HCT116 (cell line): Measurements from ENCODE around the gene NDUFC2. TPM values are rescaled to one million over a fixed set of nuclear protein-coding genes. Genes with fewer than 3 reads are reported as not detected.

Experiments
- ATAC-seq: fragments of 200-7000 bp; cut with Tn5 transposase; 2 replicates; pipeline ENCODE4 v1.9.1; 2020; ENCODE audit warnings: mild to moderate bottlenecking, moderate library complexity
- BruUV-seq: library from RNA; stranded (reverse); fragments of 400-500 nt; replicated peaks from 2 replicates; lab custom pipeline; 2021; lab: Mats Ljungman, UMichigan
- CTCF ChIA-PET: fragments of 300-600 bp; sonication (Branson Sonifier 250); formaldehyde crosslinking; loops from one replicate; lab custom pipeline; 2021; ENCODE audit warnings: antibody characterized with exemption; lab: Charles Lee
- POLR2A ChIA-PET: fragments of 300-600, 350-600 bp; sonication (Branson Sonifier 250); formaldehyde crosslinking; loops from one replicate; lab custom pipeline; 2021; ENCODE audit warnings: antibody characterized with exemption; lab: Charles Lee
- RAD21 ChIA-PET, 2 experiments: fragments of 300-600 bp; sonication (Branson Sonifier 250); formaldehyde crosslinking; loops; one replicate each; lab custom pipeline; 2023; ENCODE audit warnings: low total read pairs in 2 of 2; ENCODE audit not compliant: uncharacterized antibody in 2 of 2, unreplicated experiment in 2 of 2, low non-redundant PET in 1 of 2; lab: Charles Lee
- DNase-seq: peaks from one replicate; pipeline ENCODE4 v3.0.0-alpha.2; 2010; ENCODE audit warnings: low read depth, low spot score
- H2AFZ ChIP-seq: fragments of 200-600 bp; shearing (Covaris generic), sonication (generic); 2 replicates; pipeline ENCODE4 v1.6.1; 2017; ENCODE audit warnings: low read depth, mixed run types, mixed read lengths, antibody characterized with exemption, low read length; ENCODE audit not compliant: poor library complexity, severe bottlenecking
- H3K27ac ChIP-seq: 2 replicates; pipeline ENCODE4 v1.5.1; 2012; ENCODE audit warnings: low read depth, low read length
- H3K27me3 ChIP-seq: fragments of 200-600 bp; sonication (generic); 2 replicates; pipeline ENCODE4 v1.6.1; 2016; ENCODE audit warnings: mixed run types, low read length, mixed read lengths; ENCODE audit not compliant: insufficient read depth
- H3K36me3 ChIP-seq, 2 experiments: fragments of 200-500 bp in 1 of 2; fragments of 200-600 bp in 1 of 2; sonication (Bioruptor generic) in 1 of 2; sonication (generic) in 1 of 2; 2 replicates each; pipeline versions ENCODE4 v1.5.1 to v1.6.1; 2014 to 2016; ENCODE audit warnings: low read length in 2 of 2, inconsistent platforms in 1 of 2, mixed read lengths in 1 of 2, mixed run types in 1 of 2; ENCODE audit not compliant: insufficient read depth in 2 of 2, control insufficient read depth in 1 of 2
- H3K4me1 ChIP-seq, 2 experiments: fragments of 200-600 bp in 1 of 2; sonication (generic) in 1 of 2; 2 replicates each; pipeline versions ENCODE4 v1.5.1 to v1.6.1; 2012 to 2017; ENCODE audit warnings: low read length in 2 of 2, inconsistent platforms in 1 of 2, mild to moderate bottlenecking in 1 of 2, mixed read lengths in 1 of 2, mixed run types in 1 of 2, moderate library complexity in 1 of 2; ENCODE audit not compliant: insufficient read depth in 2 of 2, control insufficient read depth in 1 of 2
- H3K4me2 ChIP-seq: fragments of 200-600 bp; sonication (generic); 2 replicates; pipeline ENCODE4 v1.6.1; 2017; ENCODE audit warnings: mixed run types, low read length, mixed read lengths
- H3K4me3 ChIP-seq, 2 experiments: fragments of 200-600 bp in 1 of 2; sonication (generic) in 1 of 2; replicated peaks in 1 of 2; 2 replicates each; pipeline ENCODE4 v1.5.1; 2011 to 2016; ENCODE audit warnings: low read length in 2 of 2, control low read depth in 1 of 2, low read depth in 1 of 2, mild to moderate bottlenecking in 1 of 2, mixed read lengths in 1 of 2, mixed run types in 1 of 2
- H3K79me2 ChIP-seq: fragments of 200-600 bp; sonication (generic); 2 replicates; pipeline ENCODE4 v1.6.1; 2017; ENCODE audit warnings: mild to moderate bottlenecking, mixed run types, low read length, moderate library complexity, mixed read lengths; ENCODE audit not compliant: insufficient read depth
- H3K9ac ChIP-seq: fragments of 200-600 bp; sonication (generic); 2 replicates; pipeline ENCODE4 v1.6.1; 2016; ENCODE audit warnings: low read length, mixed read lengths
- H3K9me2 ChIP-seq: fragments of 200-600 bp; sonication (generic), shearing (Covaris generic); 2 replicates; pipeline ENCODE4 v1.6.1; 2017; ENCODE audit warnings: mixed run types, mild to moderate bottlenecking, moderate library complexity; ENCODE audit not compliant: insufficient read depth
- H3K9me3 ChIP-seq, 2 experiments: fragments of 200-500 bp in 1 of 2; fragments of 200-600 bp in 1 of 2; sonication (Bioruptor generic) in 1 of 2; sonication (generic) in 1 of 2; 2 replicates each; pipeline ENCODE4 v1.6.1; 2014 to 2017; ENCODE audit warnings: low read length in 2 of 2, mixed read lengths in 2 of 2, inconsistent platforms in 1 of 2, low read depth in 1 of 2, mild to moderate bottlenecking in 1 of 2, mixed run types in 1 of 2, moderate library complexity in 1 of 2; ENCODE audit not compliant: control insufficient read depth in 1 of 2, insufficient read depth in 1 of 2
- H4K20me1 ChIP-seq: fragments of 200-600 bp; sonication (generic), shearing (Covaris generic); 2 replicates; pipeline ENCODE4 v1.6.1; 2017; ENCODE audit warnings: mixed run types, mild to moderate bottlenecking, moderate library complexity; ENCODE audit not compliant: insufficient read depth
- ATF3 ChIP-seq: IDR thresholded peaks from 2 replicates; pipeline ENCODE4 v1.6.1; 2012
- CBX3 ChIP-seq: IDR thresholded peaks from 2 replicates; pipeline ENCODE4 v1.6.1; 2012; ENCODE audit warnings: low read depth
- CEBPB ChIP-seq: IDR thresholded peaks from 2 replicates; pipeline ENCODE4 v1.6.1; 2012; ENCODE audit warnings: low read depth
- CTCF ChIP-seq, 3 experiments: fragments of 200-600 bp in 1 of 3; sonication (generic) in 1 of 3; IDR thresholded peaks in 2 of 3; conservative IDR thresholded peaks in 1 of 3; 2 replicates each; pipeline ENCODE4 v1.5.1; 2012 to 2017; ENCODE audit warnings: low read depth in 2 of 3, low read length in 2 of 3, antibody characterized with exemption in 1 of 3, borderline replicate concordance in 1 of 3, control low read depth in 1 of 3, mild to moderate bottlenecking in 1 of 3, mixed read lengths in 1 of 3, mixed run types in 1 of 3, moderate library complexity in 1 of 3; ENCODE audit not compliant: insufficient read depth in 1 of 3
- ELF1 ChIP-seq: IDR thresholded peaks from 2 replicates; pipeline ENCODE4 v1.6.1; 2012; ENCODE audit warnings: low read depth, borderline replicate concordance
- FOSL1 ChIP-seq: IDR thresholded peaks from 2 replicates; pipeline ENCODE4 v1.6.1; 2012; ENCODE audit warnings: low read depth
- MAX ChIP-seq: IDR thresholded peaks from 2 replicates; pipeline ENCODE4 v1.6.1; 2012
- REST ChIP-seq: IDR thresholded peaks from 2 replicates; pipeline ENCODE4 v1.6.1; 2012; ENCODE audit warnings: low read depth
- SIN3A ChIP-seq: IDR thresholded peaks from 2 replicates; pipeline ENCODE4 v1.6.1; 2012; ENCODE audit warnings: low read depth
- SP1 ChIP-seq: IDR thresholded peaks from 2 replicates; pipeline ENCODE4 v1.6.1; 2012; ENCODE audit warnings: low read depth
- ZBTB33 ChIP-seq: IDR thresholded peaks from 2 replicates; pipeline ENCODE4 v1.6.1; 2011; ENCODE audit warnings: mild to moderate bottlenecking, low read length, moderate library complexity; ENCODE audit not compliant: insufficient replicate concordance; ENCODE audit errors: extremely low read depth
- ZFX ChIP-seq: fragments of 450-650 bp; IDR thresholded peaks from 2 replicates; pipeline ENCODE4 v1.6.1; 2017
- intact Hi-C: fragments of 100-400 bp; cut with micrococcal nuclease; formaldehyde crosslinking; loops from 2 replicates; pipeline ENCODE4 v1.10.0; 2022
- total RNA-seq: library from RNA; stranded (reverse); gene quantifications from one replicate; pipeline ENCODE4 v1.2.1, GENCODE V29; 2021; ENCODE audit not compliant: unreplicated experiment

Gene NDUFC2
- total RNA-seq, 1 experiment from 2014 or later: 225 TPM

GRCh38 chr11:78044706-78045105, 35.0 kb downstream of the NDUFC2 start:
- no peak overlapping the region for H3K9ac ChIP-seq
- H4K20me1 ChIP-seq: no peaks in the 10 kb centered on the region
- no peak overlapping the region for H3K27ac ChIP-seq
- peaks cover 18 to 33% of the 10 kb centered on the region in 2 experiments for H3K4me1 ChIP-seq
- no peak overlapping the region for H3K4me2 ChIP-seq
- DNase-seq (no peak), ATAC-seq (no peak)
- ChIA-PET RAD21 (no interaction called here), POLR2A (interaction anchor here (0.5 kb wide), 1 partner anchor 278 kb away, joined by 4 read pairs; no protein-coding TSS in a partner anchor), CTCF (interaction anchor here (0.8 to 2.6 kb wide), 4 partner anchors 10 to 268 kb away, joined by 4 to 9 read pairs (median 6); no protein-coding TSS in a partner anchor)
- H3K27me3 ChIP-seq: no peaks in the 10 kb centered on the region
- no peaks in the 10 kb centered on the region for H3K36me3 ChIP-seq
- H3K9me2 ChIP-seq: no peaks in the 10 kb centered on the region
- H2AFZ ChIP-seq: no peak overlapping the region
- TF ChIP-seq SIN3A: no peak
- no peak for TF ChIP-seq MAX
- TF ChIP-seq SP1: no peak
- no peak for TF ChIP-seq ZBTB33
- no peak for TF ChIP-seq ATF3
- TF ChIP-seq FOSL1: no peak
- no peak for TF ChIP-seq CBX3
- no peak for TF ChIP-seq CEBPB
- no peak for TF ChIP-seq ZFX
- TF ChIP-seq CTCF (IDR thresholded peaks at IDR 0.05 in 2 of 3, conservative IDR thresholded peaks at IDR 0.05 in 1 of 3; ENCODE audit: borderline replicate concordance in 1 of 3, insufficient read depth in 1 of 3, low read depth in 2 of 3, low read length in 2 of 3): no peak
- TF ChIP-seq ELF1: no peak
- TF ChIP-seq REST: no peak
- intact Hi-C loops: loop anchor here (5.0 kb wide), 1 partner anchor 222 kb away; the partner anchor contains the start of genes AAMDC and RSF1
- H3K79me2 ChIP-seq: no peaks in the 10 kb centered on the region
- no peaks in the 10 kb centered on the region for H3K9me3 ChIP-seq
- no TSS peak for BruUV-seq
- no peak overlapping the region for H3K4me3 ChIP-seq
